ENCODE results near the gene CYLD. TPM values are rescaled to one million over a fixed set of nuclear protein-coding genes. Genes with fewer than 3 reads are reported as not detected.
A peak's percentile ranks its signal among the peaks of the same experiment; 100 is the strongest.

The CYLD gene
- polyA plus RNA-seq, 4 donors: 6.0 to 18.4 (median 7.6) TPM

GRCh38 chr16:50791522-50791921 lies 49.6 kb downstream of the CYLD start:
- Histone ChIP-seq H3K9me3 (ENCODE audit: control insufficient read depth in 2 of 2, insufficient read depth in 1 of 2, low read depth in 1 of 2, low read length in 1 of 2) (no peaks in the 10 kb centered on the region), H3K36me3 (ENCODE audit: control insufficient read depth in 3 of 3, insufficient read depth in 2 of 3, low read depth in 1 of 3, low read length in 3 of 3) (peaks cover 2 to 15% (median 14%) of the 10 kb centered on the region in 3 donors), H3K4me1 (ENCODE audit: control insufficient read depth in 3 of 3, insufficient read depth in 2 of 3, low read depth in 1 of 3, low read length in 2 of 3) (no peaks in the 10 kb centered on the region), H3K27me3 (ENCODE audit: control insufficient read depth in 3 of 3, insufficient read depth in 3 of 3, low read length in 3 of 3) (no peaks in the 10 kb centered on the region), H3K27ac (ENCODE audit: low read depth in 1 of 3, low read length in 2 of 3) (no peak overlapping the region), H3K4me3 (ENCODE audit: low read depth in 1 of 3, low read length in 3 of 3) (no peak overlapping the region)
- 89 to 93% (median 92%) methylated on average over 2 of the region's 2 CpGs for WGBS, 3 donors
- FAIRE-seq (peak; percentile 33), DNase-seq (no peak)

GRCh38 chr16:50796829-50797228 lies 54.9 kb downstream of the CYLD start:
- FAIRE-seq: no peak
- WGBS, 3 donors: 96 to 100% (median 97%) methylated on average over 1 of the region's 1 CpG
- DNase-seq: no peak
- no peak overlapping the region for H3K4me3 ChIP-seq (ENCODE audit: low read depth in 1 of 3, low read length in 3 of 3)
- H3K9me3 ChIP-seq (ENCODE audit: control insufficient read depth in 2 of 2, insufficient read depth in 1 of 2, low read depth in 1 of 2, low read length in 1 of 2): no peaks in the 10 kb centered on the region
- no peaks in the 10 kb centered on the region for H3K4me1 ChIP-seq (ENCODE audit: control insufficient read depth in 3 of 3, insufficient read depth in 2 of 3, low read depth in 1 of 3, low read length in 2 of 3)
- H3K36me3 ChIP-seq (ENCODE audit: control insufficient read depth in 3 of 3, insufficient read depth in 2 of 3, low read depth in 1 of 3, low read length in 3 of 3): peaks cover 2 to 16% (median 14%) of the 10 kb centered on the region in 3 donors
- no peaks in the 10 kb centered on the region for H3K27me3 ChIP-seq (ENCODE audit: control insufficient read depth in 3 of 3, insufficient read depth in 3 of 3, low read length in 3 of 3)
- no peak overlapping the region for H3K27ac ChIP-seq (ENCODE audit: low read depth in 1 of 3, low read length in 2 of 3)

- Histone ChIP-seq H3K4me3 (ENCODE audit: low read depth in 1 of 3, low read length in 3 of 3) (no peak overlapping the region), H3K4me1 (ENCODE audit: control insufficient read depth in 3 of 3, insufficient read depth in 2 of 3, low read depth in 1 of 3, low read length in 2 of 3) (no peaks in the 10 kb centered on the region), H3K27ac (ENCODE audit: low read depth in 1 of 3, low read length in 2 of 3) (no peak overlapping the region), H3K9me3 (ENCODE audit: control insufficient read depth in 2 of 2, insufficient read depth in 1 of 2, low read depth in 1 of 2, low read length in 1 of 2) (no peaks in the 10 kb centered on the region), H3K27me3 (ENCODE audit: control insufficient read depth in 3 of 3, insufficient read depth in 3 of 3, low read length in 3 of 3) (no peaks in the 10 kb centered on the region), H3K36me3 (ENCODE audit: control insufficient read depth in 3 of 3, insufficient read depth in 2 of 3, low read depth in 1 of 3, low read length in 3 of 3) (peaks cover 2 to 16% (median 14%) of the 10 kb centered on the region in 3 donors)
- DNase-seq (no peak), FAIRE-seq (no peak)
- 93 to 96% (median 94%) methylated on average over 2 of the region's 2 CpGs for WGBS, 3 donors
These were observed 55.6 kb downstream of the CYLD start for GRCh38 chr16:50797456-50797855.

DNA sequence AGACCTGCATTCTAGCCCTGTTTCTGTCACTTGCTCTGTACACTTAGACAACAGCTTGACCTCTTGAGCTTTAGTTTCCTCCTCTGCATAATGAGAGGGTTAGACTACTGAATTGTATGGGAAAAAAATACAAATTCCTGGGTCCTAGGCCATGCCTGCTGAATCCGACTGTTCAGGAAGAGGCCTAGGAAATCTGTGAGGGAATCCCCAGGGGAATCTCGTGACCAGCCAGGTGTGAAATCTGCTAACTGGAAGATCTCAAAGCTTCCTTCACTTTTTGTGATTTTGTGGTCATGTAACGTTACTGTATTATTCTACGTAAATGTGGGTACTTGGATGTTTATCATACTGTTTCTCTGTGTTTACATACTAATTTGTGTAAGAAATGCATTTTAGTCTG lies 58.2 kb downstream of the CYLD start:
- no peaks in the 10 kb centered on the region for H3K9me3 ChIP-seq (ENCODE audit: control insufficient read depth in 2 of 2, insufficient read depth in 1 of 2, low read depth in 1 of 2, low read length in 1 of 2)
- H3K4me1 ChIP-seq (ENCODE audit: control insufficient read depth in 3 of 3, insufficient read depth in 2 of 3, low read depth in 1 of 3, low read length in 2 of 3): no peaks in the 10 kb centered on the region
- no peak for FAIRE-seq
- H3K4me3 ChIP-seq (ENCODE audit: low read depth in 1 of 3, low read length in 3 of 3): no peak overlapping the region
- no peak for DNase-seq
- H3K27ac ChIP-seq (ENCODE audit: low read depth in 1 of 3, low read length in 2 of 3): no peak overlapping the region
- H3K36me3 ChIP-seq (ENCODE audit: control insufficient read depth in 3 of 3, insufficient read depth in 2 of 3, low read depth in 1 of 3, low read length in 3 of 3): peaks cover 0 to 14% (median 6%) of the 10 kb centered on the region in 3 donors
- WGBS, 3 donors: 88 to 93% (median 93%) methylated on average over 4 of the region's 4 CpGs
- no peaks in the 10 kb centered on the region for H3K27me3 ChIP-seq (ENCODE audit: control insufficient read depth in 3 of 3, insufficient read depth in 3 of 3, low read length in 3 of 3)

GRCh38 chr16:50801036-50801435 lies 59.1 kb downstream of the CYLD start:
- Histone ChIP-seq H3K27me3 (ENCODE audit: control insufficient read depth in 3 of 3, insufficient read depth in 3 of 3, low read length in 3 of 3) (no peaks in the 10 kb centered on the region), H3K27ac (ENCODE audit: low read depth in 1 of 3, low read length in 2 of 3) (no peak overlapping the region), H3K4me1 (ENCODE audit: control insufficient read depth in 3 of 3, insufficient read depth in 2 of 3, low read depth in 1 of 3, low read length in 2 of 3) (no peaks in the 10 kb centered on the region), H3K36me3 (ENCODE audit: control insufficient read depth in 3 of 3, insufficient read depth in 2 of 3, low read depth in 1 of 3, low read length in 3 of 3) (peaks cover 0 to 8% (median 4%) of the 10 kb centered on the region in 3 donors), H3K9me3 (ENCODE audit: control insufficient read depth in 2 of 2, insufficient read depth in 1 of 2, low read depth in 1 of 2, low read length in 1 of 2) (no peaks in the 10 kb centered on the region), H3K4me3 (ENCODE audit: low read depth in 1 of 3, low read length in 3 of 3) (no peak overlapping the region)
- WGBS, 3 donors: 91 to 100% (median 100%) methylated on average over 2 of the region's 2 CpGs
- no peak for FAIRE-seq
- DNase-seq: no peak

GRCh38 chr16:50802000-50802399 lies 60.1 kb downstream of the CYLD start:
- Histone ChIP-seq H3K36me3 (ENCODE audit: control insufficient read depth in 3 of 3, insufficient read depth in 2 of 3, low read depth in 1 of 3, low read length in 3 of 3) (peaks cover 0 to 5% (median 4%) of the 10 kb centered on the region in 3 donors), H3K27me3 (ENCODE audit: control insufficient read depth in 3 of 3, insufficient read depth in 3 of 3, low read length in 3 of 3) (no peaks in the 10 kb centered on the region), H3K27ac (ENCODE audit: low read depth in 1 of 3, low read length in 2 of 3) (no peak overlapping the region), H3K4me3 (ENCODE audit: low read depth in 1 of 3, low read length in 3 of 3) (no peak overlapping the region), H3K9me3 (ENCODE audit: control insufficient read depth in 2 of 2, insufficient read depth in 1 of 2, low read depth in 1 of 2, low read length in 1 of 2) (no peaks in the 10 kb centered on the region), H3K4me1 (ENCODE audit: control insufficient read depth in 3 of 3, insufficient read depth in 2 of 3, low read depth in 1 of 3, low read length in 2 of 3) (no peaks in the 10 kb centered on the region)
- DNase-seq (no peak), FAIRE-seq (no peak)
- WGBS, 3 donors: 87 to 98% (median 97%) methylated on average over 6 of the region's 6 CpGs

GRCh38 chr16:50802961-50803360 lies 61.1 kb downstream of the CYLD start:
- 81 to 85% (median 84%) methylated on average over 8 of the region's 8 CpGs for WGBS, 3 donors
- no peak overlapping the region for H3K4me3 ChIP-seq (ENCODE audit: low read depth in 1 of 3, low read length in 3 of 3)
- FAIRE-seq: no peak
- H3K9me3 ChIP-seq (ENCODE audit: control insufficient read depth in 2 of 2, insufficient read depth in 1 of 2, low read depth in 1 of 2, low read length in 1 of 2): no peaks in the 10 kb centered on the region
- no peak for DNase-seq
- peaks cover 0 to 4% (median 4%) of the 10 kb centered on the region in 3 donors for H3K36me3 ChIP-seq (ENCODE audit: control insufficient read depth in 3 of 3, insufficient read depth in 2 of 3, low read depth in 1 of 3, low read length in 3 of 3)
- no peaks in the 10 kb centered on the region for H3K27me3 ChIP-seq (ENCODE audit: control insufficient read depth in 3 of 3, insufficient read depth in 3 of 3, low read length in 3 of 3)
- no peak overlapping the region for H3K27ac ChIP-seq (ENCODE audit: low read depth in 1 of 3, low read length in 2 of 3)
- no peaks in the 10 kb centered on the region for H3K4me1 ChIP-seq (ENCODE audit: control insufficient read depth in 3 of 3, insufficient read depth in 2 of 3, low read depth in 1 of 3, low read length in 2 of 3)

DNA sequence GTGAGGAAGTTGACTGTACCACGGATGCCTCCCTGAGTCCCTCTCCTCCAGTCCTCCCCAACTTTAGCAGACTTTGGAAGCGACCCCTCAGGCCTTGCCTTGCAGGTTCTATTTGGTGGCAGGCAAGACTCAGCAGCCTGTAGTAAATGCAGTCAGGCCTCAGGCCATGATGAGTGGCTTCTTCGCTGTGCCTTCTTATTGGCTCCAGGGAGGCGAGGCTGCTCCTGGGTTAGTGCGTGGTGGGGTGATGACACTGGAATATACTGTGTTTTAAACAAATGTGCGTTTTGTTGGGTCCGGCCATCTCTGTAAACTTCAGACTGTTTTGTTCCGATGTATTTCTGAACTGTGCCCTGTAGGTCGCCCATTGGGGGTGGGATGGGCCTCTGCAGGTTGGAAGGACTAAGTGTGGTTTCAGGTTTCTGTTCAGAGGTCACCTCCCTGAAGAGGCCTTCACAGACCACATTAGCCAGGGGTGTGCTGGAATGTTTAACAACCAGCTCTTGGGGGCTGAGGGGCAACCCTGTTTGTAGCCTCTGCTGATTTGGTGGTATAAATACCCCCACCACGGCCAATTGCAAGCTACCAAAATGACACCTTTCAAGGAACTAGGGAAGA lies 62.5 kb downstream of the CYLD start:
- DNase-seq (peak in 1 of 2 donors; percentile 24), FAIRE-seq (no peak)
- Histone ChIP-seq H3K36me3 (ENCODE audit: control insufficient read depth in 3 of 3, insufficient read depth in 2 of 3, low read depth in 1 of 3, low read length in 3 of 3) (no peaks in the 10 kb centered on the region), H3K27me3 (ENCODE audit: control insufficient read depth in 3 of 3, insufficient read depth in 3 of 3, low read length in 3 of 3) (no peaks in the 10 kb centered on the region), H3K4me3 (ENCODE audit: low read depth in 1 of 3, low read length in 3 of 3) (no peak overlapping the region), H3K9me3 (ENCODE audit: control insufficient read depth in 2 of 2, insufficient read depth in 1 of 2, low read depth in 1 of 2, low read length in 1 of 2) (no peaks in the 10 kb centered on the region), H3K27ac (ENCODE audit: low read depth in 1 of 3, low read length in 2 of 3) (no peak overlapping the region), H3K4me1 (ENCODE audit: control insufficient read depth in 3 of 3, insufficient read depth in 2 of 3, low read depth in 1 of 3, low read length in 2 of 3) (no peaks in the 10 kb centered on the region)
- 71 to 83% (median 77%) methylated on average over 10 of the region's 10 CpGs for WGBS, 3 donors
